Stomach (tissue), 9 donors: Measurements from ENCODE around the gene IRF8. TPM values are rescaled to one million over a fixed set of nuclear protein-coding genes. Genes with fewer than 3 reads are reported as not detected.

ENCODE experiments used
- DNase-seq, 2 donors: peaks; one replicate each; pipeline versions ENCODE4 v3.0.0 to v3.0.0-alpha.2; 2013 to 2019
- H3K27ac ChIP-seq, 5 donors: fragments of 200-600 bp in 4 of 5; sonication (generic) in 4 of 5; one replicate each; pipeline ENCODE4 v1.5.1; 2013 to 2019; ENCODE audit warnings: mild to moderate bottlenecking in 1 of 5, moderate library complexity in 1 of 5
- H3K27me3 ChIP-seq, 3 donors: fragments of 200-600 bp; sonication (generic); one replicate each; pipeline ENCODE4 v1.5.1; 2017 to 2019; ENCODE audit warnings: mixed run types in 1 of 3
- H3K36me3 ChIP-seq, 4 donors: fragments of 200-600 bp; sonication (generic); 1 replicate in 3 of 4; 2 replicates in 1 of 4; pipeline ENCODE4 v1.5.1; 2016 to 2019
- H3K4me1 ChIP-seq, 4 donors: fragments of 200-600 bp; sonication (generic); one replicate each; pipeline ENCODE4 v1.5.1; 2016 to 2019
- H3K4me3 ChIP-seq, 4 donors: fragments of 200-600 bp; sonication (generic) in 3 of 4; one replicate each; pipeline ENCODE4 v1.5.1; 2016 to 2019; ENCODE audit warnings: mild to moderate bottlenecking in 1 of 4
- H3K9me3 ChIP-seq, 4 donors: fragments of 200-600 bp; sonication (generic); one replicate each; pipeline ENCODE4 v1.5.1; 2016 to 2019
- EP300 ChIP-seq: sonication (generic); formaldehyde crosslinking; IDR thresholded peaks from one replicate; pipeline ENCODE4 v1.6.1; 2017; ENCODE audit warnings: antibody characterized with exemption
- POLR2A ChIP-seq, 4 donors: fragments of 450-650 bp; IDR thresholded peaks; one replicate each; pipeline ENCODE4 v1.6.1; 2016; ENCODE audit warnings: antibody characterized with exemption in 4 of 4, control low read depth in 2 of 4, mild to moderate bottlenecking in 1 of 4, moderate library complexity in 1 of 4
- POLR2AphosphoS5 ChIP-seq, 3 donors: sonication (generic); formaldehyde crosslinking; IDR thresholded peaks; one replicate each; pipeline ENCODE4 v1.6.1; 2016; ENCODE audit warnings: antibody characterized with exemption in 3 of 3
- WGBS, 5 donors: extraction: QIAGEN DNeasy Blood & Tissue Kit in 3 of 5; methylation state at CpG; one replicate each; pipeline versions ENCODE4 v1.1.5 to v1.1.7; 2013 to 2018; 5-methylcytosine and 5-hydroxymethylcytosine counted together
- intact Hi-C: fragments of 100-400 bp; cut with DNase I; formaldehyde crosslinking; loops from one replicate; pipeline ENCODE4 v1.15.1; 2023; ENCODE audit warnings: low total_unique reads
- polyA plus RNA-seq, 3 donors: library from polyadenylated mRNA; stranded (reverse); fragments of 200-250 nt; gene quantifications; one replicate each; pipeline ENCODE4 v1.2.3, GENCODE V29; 2013
- total RNA-seq, 5 donors: library from RNA; depleted of rRNA; stranded (reverse); fragments of >200 nt; gene quantifications; one replicate each; pipeline versions ENCODE4 v1.1.0 to v1.2.3, GENCODE V29; 2014 to 2016
- TF ChIP-seq, protein P1 (sequence below), 7 experiments: fragments of 450-650 bp in 4 of 7; fragments of 200-600 bp in 3 of 7; sonication (generic) in 3 of 7; IDR thresholded peaks; one replicate each; pipeline ENCODE4 v1.5.1; 2016 to 2019; ENCODE audit warnings: antibody characterized with exemption in 7 of 7, control low read depth in 2 of 7, mild to moderate bottlenecking in 1 of 7
- donor health status: healthy with polysubstance abuse.
- donor health status: Bipolar disorder and iron deficiency.
- donor health status: healthy.

The IRF8 gene
- total and polyA plus RNA-seq, 8 donors, result 5.2 to 49.8 (median 12.1) TPM

DNA sequence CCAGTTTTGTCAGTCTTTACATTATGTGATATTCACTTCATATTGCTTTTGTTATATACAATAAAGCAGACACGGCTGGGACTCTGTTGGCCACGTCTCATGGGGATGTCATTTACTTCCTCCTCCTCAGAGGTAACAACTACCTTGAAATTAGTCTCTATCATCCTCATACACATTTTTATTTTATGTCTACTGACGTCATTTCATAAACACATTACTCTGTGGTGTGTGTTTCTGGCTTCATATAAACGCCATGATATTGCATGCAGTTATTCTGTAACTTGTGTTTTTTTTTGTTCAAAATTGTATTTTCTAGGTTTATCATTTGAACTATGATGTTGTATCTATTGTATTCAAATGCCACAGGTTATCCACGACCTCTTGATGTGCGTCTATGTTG is 13.4 kb upstream of the IRF8 start:
- TF ChIP-seq POLR2A (IDR thresholded peaks at IDR 0.05), result no peak
- TF ChIP-seq, protein P1, sequence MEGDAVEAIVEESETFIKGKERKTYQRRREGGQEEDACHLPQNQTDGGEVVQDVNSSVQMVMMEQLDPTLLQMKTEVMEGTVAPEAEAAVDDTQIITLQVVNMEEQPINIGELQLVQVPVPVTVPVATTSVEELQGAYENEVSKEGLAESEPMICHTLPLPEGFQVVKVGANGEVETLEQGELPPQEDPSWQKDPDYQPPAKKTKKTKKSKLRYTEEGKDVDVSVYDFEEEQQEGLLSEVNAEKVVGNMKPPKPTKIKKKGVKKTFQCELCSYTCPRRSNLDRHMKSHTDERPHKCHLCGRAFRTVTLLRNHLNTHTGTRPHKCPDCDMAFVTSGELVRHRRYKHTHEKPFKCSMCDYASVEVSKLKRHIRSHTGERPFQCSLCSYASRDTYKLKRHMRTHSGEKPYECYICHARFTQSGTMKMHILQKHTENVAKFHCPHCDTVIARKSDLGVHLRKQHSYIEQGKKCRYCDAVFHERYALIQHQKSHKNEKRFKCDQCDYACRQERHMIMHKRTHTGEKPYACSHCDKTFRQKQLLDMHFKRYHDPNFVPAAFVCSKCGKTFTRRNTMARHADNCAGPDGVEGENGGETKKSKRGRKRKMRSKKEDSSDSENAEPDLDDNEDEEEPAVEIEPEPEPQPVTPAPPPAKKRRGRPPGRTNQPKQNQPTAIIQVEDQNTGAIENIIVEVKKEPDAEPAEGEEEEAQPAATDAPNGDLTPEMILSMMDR (IDR thresholded peaks at IDR 0.05), result no peak
- TF ChIP-seq EP300, result no peak
- no peak for TF ChIP-seq POLR2AphosphoS5 (IDR thresholded peaks at IDR 0.05)

DNA sequence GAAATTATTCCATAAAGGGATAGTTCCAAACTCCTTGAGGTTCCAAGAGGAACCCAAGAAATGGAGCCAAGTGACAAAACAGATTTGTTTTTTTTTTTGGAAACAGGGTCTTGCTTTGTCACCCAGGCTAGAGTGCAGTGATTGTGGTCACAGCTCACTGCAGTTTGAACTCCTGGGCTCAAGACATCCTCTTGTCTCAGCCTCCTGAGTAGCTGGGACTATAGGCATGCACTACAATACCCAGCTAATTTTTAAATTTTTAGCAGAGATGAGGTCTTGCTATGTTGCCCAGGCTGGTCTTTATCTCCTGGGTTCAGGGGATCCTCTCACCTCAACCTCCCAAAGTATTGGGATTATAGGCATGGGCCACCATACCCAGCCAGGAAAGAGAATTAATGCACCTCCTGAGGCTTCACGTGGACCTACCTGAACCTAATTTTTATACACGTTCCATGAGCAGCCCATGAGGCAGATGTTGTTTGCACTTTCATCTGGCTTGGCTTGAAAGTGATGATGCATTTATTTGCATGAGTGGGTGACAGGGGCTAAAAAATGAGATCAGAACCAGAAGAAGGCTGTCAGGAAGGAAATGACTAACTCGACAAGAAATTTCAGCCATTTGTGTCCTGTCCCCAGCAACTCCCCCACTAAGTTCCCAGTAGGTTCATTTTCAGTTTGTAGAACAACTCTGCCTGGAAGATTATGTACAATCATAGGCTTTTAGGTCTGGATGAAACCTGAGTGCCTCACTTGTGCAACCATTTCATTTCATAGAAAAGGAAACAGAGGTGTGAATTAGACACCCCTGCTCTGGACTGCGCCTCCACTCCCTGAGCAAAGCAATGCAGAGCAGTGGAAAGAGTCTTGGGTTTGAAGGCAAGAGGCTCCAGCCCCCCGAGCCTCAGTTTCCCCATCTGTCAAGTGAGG is 10.3 kb upstream of the IRF8 start:
- Histone ChIP-seq H3K27me3 (peaks cover 0 to 49% (median 7%) of the 10 kb centered on the region in 3 donors), H3K36me3 (no peaks in the 10 kb centered on the region), H3K27ac (no peak overlapping the region), H3K4me1 (peaks cover 7 to 24% (median 11%) of the 10 kb centered on the region in 4 donors), H3K4me3 (no peak overlapping the region), H3K9me3 (no peaks in the 10 kb centered on the region)
- intact Hi-C loops, result loop anchor here (10.0 kb wide), 1 partner anchor 74 kb away; no protein-coding TSS in a partner anchor
- TF ChIP-seq POLR2A (IDR thresholded peaks at IDR 0.05) (no peak), POLR2AphosphoS5 (IDR thresholded peaks at IDR 0.05) (no peak), EP300 (no peak)
- TF ChIP-seq, protein P1 (IDR thresholded peaks at IDR 0.05), result no peak
- no peak for DNase-seq
- 56 to 66% (median 64%) methylated on average over 5 of the region's 5 CpGs for WGBS, 5 donors

More for the DNA sequence above, 13.4 kb upstream of the IRF8 start:
- DNase-seq, result no peak
- Histone ChIP-seq H3K27ac (no peak overlapping the region), H3K36me3 (no peaks in the 10 kb centered on the region), H3K27me3 (peaks cover 0 to 56% (median 7%) of the 10 kb centered on the region in 3 donors), H3K4me3 (no peak overlapping the region), H3K4me1 (peaks cover 0 to 8% (median 0%) of the 10 kb centered on the region in 4 donors), H3K9me3 (no peaks in the 10 kb centered on the region)
- WGBS, 5 donors, result 79 to 91% (median 88%) methylated on average over 6 of the region's 6 CpGs
- intact Hi-C loops, result loop anchor here (10.0 kb wide), 1 partner anchor 71 kb away; no protein-coding TSS in a partner anchor

DNA sequence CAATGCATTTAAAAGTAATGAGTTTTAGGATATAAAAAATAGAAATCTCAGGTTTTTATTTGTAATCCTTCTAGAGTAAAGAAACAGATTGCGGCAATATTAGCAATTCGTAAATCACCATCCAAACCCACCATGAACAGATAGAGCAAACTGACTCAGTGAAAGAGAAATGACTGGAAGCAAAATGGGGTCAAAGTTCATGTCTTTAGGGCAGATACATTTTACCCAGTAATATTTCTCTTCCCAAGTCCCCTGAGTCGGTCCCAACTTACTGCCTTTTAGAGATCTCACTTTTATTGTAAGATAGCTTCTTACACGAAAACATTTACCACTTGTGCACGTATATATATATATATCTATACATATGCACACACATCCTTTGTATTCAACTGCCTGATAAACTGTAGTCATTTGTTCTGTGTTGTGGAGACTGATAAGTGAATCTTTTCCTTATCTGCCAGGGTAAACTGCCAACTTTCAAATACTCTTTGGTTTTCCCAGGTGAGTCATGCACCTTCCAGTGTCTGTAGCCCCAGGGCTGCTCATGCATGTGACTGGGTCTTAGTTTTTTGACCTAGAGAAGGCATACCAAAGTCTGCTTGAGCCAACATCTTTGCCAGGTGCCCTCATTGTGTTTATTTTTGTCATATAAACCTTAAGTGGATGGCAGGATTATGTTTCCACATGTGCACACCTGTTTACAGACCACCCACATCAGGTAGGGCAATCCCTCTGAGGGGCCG is 7.8 kb upstream of the IRF8 start:
- H3K27me3 ChIP-seq, result peaks cover 0 to 25% (median 0%) of the 10 kb centered on the region in 3 donors
- WGBS, 5 donors, result 33 to 56% (median 49%) methylated on average over 6 of the region's 6 CpGs
- no peak overlapping the region for H3K4me3 ChIP-seq
- H3K36me3 ChIP-seq, result no peaks in the 10 kb centered on the region
- TF ChIP-seq POLR2A (IDR thresholded peaks at IDR 0.05) (no peak), EP300 (no peak), POLR2AphosphoS5 (IDR thresholded peaks at IDR 0.05) (peak in 2 of 3 donors; percentile 49 to 65)
- TF ChIP-seq, protein P1 (IDR thresholded peaks at IDR 0.05), result no peak
- no peak overlapping the region for H3K27ac ChIP-seq
- H3K9me3 ChIP-seq, result no peaks in the 10 kb centered on the region
- intact Hi-C loops, result no loop called here
- peaks cover 7 to 24% (median 11%) of the 10 kb centered on the region in 4 donors for H3K4me1 ChIP-seq
- peak; percentile 41 to 76 for DNase-seq

DNA sequence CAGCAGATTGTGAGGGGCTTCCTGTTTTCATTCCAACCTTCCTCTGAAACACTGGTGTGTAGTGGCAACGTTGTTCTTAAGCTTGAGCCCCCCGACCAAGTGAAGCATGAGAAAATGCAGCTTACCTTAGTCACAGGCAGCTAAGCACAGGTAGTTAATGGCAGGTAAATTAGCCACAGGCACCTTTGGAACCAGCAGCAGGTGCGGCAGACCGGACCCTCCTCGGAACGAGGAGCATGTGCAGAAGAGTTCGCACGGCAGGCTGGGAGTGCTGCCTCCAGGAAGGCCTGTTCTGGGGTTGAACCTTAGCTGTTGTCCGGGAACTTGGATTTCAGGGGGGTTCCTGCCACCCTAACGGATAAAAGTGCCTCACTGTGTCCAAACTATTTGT is 7.2 kb upstream of the IRF8 start:
- WGBS, 5 donors, result 31 to 57% (median 40%) methylated on average over 9 to 10 of the region's 10 CpGs
- no peak overlapping the region for H3K4me3 ChIP-seq
- intact Hi-C loops, result no loop called here
- H3K27ac ChIP-seq, result no peak overlapping the region
- no peak for TF ChIP-seq POLR2A (IDR thresholded peaks at IDR 0.05)
- no peak for TF ChIP-seq POLR2AphosphoS5 (IDR thresholded peaks at IDR 0.05)
- TF ChIP-seq EP300, result no peak
- TF ChIP-seq, protein P1 (IDR thresholded peaks at IDR 0.05), result no peak
- no peaks in the 10 kb centered on the region for H3K36me3 ChIP-seq
- peaks cover 7 to 24% (median 11%) of the 10 kb centered on the region in 4 donors for H3K4me1 ChIP-seq
- DNase-seq, result no peak
- no peaks in the 10 kb centered on the region for H3K9me3 ChIP-seq
- peaks cover 0 to 21% (median 0%) of the 10 kb centered on the region in 3 donors for H3K27me3 ChIP-seq
